Putamen (tissue), 1 donor: ENCODE measurements around the gene RPP40.
A peak's percentile ranks its signal among the peaks of the same experiment; 100 is the strongest.
"Not testable (repeated sequence)": the region's sequence is repeated elsewhere in the genome, so short reads cannot be mapped to it uniquely, and the experiment has no call there.

Source experiments
- DNase-seq: peaks from one replicate; pipeline ENCODE4 v3.0.0-alpha.2; 2016; ENCODE audit warnings: low spot score

RPP40 gene

GRCh38 chr6:5003604-5004372 is at the start of gene RPP40:
TSS of gene RPP40 (minus strand) at chr6:5004037. CDS start at chr6:5004002, 35 bp downstream.
- DNase-seq = peak; percentile 96

GRCh38 chr6:5053038-5053437 is 49.2 kb upstream of the RPP40 start:
- no peak for DNase-seq

DNA sequence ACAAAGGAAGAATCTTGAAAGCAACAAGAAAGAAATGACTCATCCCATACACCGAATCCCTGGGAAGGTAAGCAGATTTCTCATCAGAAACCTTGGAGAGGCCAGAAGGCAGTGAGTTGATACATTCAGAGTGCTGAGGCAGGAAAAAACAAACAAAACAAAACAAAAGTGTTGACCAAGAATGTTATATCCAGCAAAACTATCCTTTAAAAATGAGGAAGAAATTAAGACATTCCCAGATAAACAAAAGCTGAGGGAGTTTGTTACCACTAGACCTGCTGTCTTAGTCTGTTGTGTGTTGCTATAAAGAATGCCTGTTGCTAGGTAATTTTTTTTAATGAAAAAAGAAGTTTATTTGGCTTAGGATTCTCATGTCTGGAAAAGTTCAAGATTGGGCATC is 47.6 kb upstream of the RPP40 start:
- no peak for DNase-seq

DNA sequence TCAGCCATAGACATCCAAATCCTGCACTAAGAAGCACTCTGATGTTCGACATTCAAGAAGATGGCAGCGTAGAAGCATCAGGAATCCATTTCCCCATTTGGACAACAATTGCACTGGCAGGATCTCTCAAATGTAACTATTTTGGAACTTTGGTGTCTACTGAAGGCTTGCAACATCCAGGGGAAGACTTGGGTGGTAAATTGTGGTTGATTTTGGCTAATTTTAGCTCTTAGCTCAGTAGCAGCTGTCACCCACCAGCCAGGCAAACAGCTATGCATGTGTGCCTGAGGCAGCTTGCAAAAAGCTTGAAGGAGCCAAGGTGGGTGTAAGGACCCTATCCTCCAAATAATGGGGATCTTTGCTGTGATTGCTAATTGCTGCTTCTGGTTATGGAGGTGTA is 46.2 kb upstream of the RPP40 start:
- no peak for DNase-seq

- DNase-seq = no peak
Measured at GRCh38 chr6:5046430-5046829, 42.6 kb upstream of the RPP40 start.

- DNase-seq = no peak
Measured at GRCh38 chr6:5045416-5045815, 41.6 kb upstream of the RPP40 start.

DNA sequence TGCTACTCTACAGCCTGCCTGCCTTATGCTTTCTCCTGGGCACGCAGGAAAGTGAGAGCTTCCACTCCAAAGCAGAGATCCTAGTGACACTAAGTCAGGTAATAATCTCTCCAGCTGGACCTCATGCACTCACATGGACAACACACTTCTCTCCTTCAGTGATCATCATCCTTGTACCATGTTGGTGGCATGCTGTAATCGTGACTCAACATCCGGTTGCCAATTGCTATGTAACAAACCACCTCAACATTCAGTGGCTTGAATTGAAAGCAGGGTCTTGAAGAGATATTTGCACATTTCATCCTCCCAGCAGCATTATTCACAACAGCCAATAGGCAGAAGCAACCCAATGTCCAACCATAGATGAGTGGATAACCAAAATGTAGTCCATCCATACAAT is 41.0 kb upstream of the RPP40 start:
- no peak for DNase-seq

- no peak for DNase-seq
Measured at GRCh38 chr6:5042436-5042835, 38.6 kb upstream of the RPP40 start.

DNA sequence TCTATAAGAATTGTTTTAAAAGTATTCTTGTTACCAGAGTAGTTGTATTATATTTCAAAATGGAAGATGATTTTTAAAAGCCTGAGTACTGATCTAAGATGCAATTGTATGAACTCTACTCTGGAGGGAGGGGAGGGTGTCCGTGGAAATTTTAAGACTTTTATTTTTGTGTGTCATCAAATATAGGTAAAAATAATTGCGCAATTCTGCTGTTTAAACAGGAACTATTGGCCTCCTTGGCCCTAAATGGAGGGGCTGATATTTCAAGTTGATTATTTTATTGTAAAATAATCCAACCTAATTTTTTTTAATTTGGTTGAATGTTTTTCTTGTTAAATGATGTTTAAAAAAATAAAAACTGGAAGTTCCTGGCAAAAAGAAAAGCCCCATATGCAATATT is 38.1 kb upstream of the RPP40 start:
- DNase-seq = no peak

- no peak for DNase-seq
Measured at GRCh38 chr6:5036269-5036668, 32.4 kb upstream of the RPP40 start.

DNA sequence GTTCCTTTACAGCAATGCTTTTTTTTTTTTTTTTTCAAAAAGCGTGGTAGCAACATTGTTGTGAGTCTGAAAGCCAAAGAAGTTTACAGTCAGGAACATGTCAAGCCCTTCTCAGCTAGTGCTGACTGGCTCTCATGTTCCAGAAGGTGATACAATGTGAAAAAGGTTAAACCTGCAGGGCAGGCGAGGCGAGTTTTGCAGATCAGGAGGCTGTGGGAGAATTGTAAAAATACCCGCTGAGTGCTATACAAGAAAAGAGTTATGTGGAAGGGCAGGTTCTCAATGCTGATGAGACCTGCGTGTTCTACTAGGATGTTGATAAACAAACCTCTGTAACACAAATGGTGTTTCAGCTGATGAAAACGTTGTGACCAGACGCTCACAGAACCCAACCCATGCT is 30.9 kb upstream of the RPP40 start:
- DNase-seq = no peak

DNA sequence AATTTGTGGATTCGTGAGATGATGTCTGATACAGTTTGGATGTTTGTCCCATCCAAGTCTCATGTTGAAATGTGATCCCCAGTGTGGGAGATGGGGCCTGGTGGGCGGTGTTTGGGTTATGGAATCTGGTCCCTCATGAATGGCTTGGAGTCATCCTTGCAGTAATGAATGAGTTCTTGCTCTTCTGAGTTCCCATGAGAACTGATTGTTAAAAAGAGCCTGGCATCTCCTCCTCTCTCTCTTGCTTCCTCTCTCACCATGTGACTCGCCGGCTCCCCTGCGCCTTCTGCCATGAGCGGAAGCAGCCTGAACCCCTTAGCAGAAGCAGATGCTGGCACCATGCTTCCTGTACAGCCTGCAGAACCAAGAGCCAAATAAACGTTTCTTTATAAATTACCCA is 30.5 kb upstream of the RPP40 start:
- DNase-seq = no peak

DNA sequence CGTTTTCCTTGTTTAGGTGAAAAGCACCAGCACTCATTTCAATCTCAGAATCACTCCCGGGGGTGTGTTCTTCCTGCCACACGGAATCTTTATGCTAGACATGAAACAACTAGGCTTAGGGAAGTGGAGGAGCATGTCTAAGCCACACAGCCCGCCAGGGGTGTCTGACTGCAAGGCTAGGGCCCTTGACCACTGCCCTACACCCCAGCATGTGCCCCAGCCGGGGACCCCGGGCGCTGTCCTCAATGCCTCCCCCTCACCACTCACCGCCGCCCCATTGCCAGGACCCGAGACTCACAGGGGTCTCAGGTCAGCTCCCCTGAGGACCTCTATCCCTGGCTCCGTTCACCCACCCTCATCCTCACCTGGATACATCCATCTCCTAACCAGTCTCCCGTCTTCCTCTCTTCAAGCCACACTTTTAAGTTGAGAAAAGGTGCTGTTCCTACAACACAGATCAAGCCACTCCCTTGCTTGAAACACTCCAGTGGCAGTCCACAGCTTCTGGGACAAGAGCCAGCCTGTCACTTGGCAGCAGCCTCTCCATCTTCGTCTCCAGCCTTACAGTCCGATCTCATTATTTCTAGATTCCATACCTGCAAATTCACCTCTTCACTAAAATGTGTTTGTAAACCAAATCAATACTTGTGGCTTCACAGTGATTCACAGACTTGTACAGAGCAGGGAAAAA is 29.5 kb upstream of the RPP40 start:
- not testable (repeated sequence) for DNase-seq

GRCh38 chr6:5032706-5033105 is 28.9 kb upstream of the RPP40 start:
- not testable (repeated sequence) for DNase-seq

DNA sequence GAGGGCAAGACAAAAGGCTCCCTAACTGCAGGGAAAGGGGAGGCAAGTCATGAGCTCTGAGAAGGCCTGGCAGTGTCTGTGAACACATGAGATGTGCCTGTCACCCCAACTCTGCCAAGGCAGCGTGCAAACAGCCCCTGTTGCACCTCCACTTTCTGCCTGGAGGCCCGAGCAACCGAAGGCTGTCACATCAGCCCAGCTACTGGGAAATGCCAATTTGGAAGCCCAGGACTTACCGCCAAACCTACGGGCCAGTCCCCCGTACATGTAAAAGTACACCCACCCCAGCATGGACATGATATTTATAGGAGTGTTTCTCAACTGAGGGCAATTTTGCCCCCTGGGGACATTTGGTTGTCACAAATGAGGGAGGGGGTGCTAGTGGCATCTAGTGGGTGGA is 27.3 kb upstream of the RPP40 start:
- no peak for DNase-seq

GRCh38 chr6:5030596-5031136 is 26.8 kb upstream of the RPP40 start:
- DNase-seq = peak; percentile 55

DNA sequence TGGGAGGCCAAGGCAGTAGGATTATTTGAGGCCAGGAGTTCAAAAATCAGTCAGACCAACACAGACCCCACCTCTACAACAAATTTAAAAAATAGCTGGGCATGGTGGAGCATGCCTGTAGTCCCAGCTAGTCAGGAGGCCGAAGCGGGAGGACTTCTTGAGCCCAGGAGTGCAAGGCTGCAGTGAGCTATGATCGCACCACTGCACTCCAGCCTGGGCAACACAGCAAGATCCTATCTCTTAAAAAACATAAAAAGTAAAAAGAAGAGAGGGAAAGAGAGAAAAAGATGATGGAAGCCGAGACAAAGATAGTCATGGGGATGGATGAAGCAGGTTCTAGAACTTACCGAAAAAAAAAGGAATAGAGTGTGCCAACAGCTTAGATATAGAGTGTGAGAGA is 25.8 kb upstream of the RPP40 start:
- DNase-seq = no peak

DNA sequence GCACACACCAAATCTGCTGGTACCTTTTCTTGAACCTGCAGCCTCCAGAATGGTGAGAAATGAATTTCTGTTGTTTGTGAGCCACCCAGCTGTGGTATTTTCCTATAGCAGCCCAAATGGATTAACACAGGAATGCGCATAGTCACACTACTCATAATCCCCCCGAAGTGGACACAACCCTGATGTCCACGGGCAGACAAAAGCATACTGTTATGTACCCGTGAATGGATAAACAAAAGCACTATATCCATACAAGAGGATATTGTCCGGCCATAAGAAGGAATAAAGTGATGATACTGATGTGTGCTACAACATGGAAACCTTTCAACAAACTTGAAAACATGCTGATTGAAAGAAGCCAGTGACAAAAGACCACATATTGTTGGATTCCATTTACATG is 25.1 kb upstream of the RPP40 start:
- DNase-seq = no peak

DNA sequence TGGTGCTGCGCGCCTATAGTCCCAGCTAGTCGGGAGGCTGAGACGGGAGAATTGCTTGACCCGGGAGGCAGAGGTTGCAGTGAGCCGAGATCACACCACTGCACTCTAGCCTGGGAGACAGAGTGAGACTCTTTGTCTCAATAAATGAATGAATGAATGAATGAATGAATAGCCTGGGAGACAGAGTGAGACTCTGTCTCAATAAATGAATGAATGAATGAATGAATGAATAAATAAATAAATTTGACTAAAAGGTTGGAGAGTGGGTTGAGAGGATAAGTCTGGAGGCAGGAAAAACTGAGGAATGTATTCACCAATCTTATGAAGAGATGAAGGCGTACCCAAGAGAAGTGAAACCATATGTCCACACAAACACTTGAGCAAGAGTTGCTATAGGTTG is 24.5 kb upstream of the RPP40 start:
- DNase-seq = no peak

DNA sequence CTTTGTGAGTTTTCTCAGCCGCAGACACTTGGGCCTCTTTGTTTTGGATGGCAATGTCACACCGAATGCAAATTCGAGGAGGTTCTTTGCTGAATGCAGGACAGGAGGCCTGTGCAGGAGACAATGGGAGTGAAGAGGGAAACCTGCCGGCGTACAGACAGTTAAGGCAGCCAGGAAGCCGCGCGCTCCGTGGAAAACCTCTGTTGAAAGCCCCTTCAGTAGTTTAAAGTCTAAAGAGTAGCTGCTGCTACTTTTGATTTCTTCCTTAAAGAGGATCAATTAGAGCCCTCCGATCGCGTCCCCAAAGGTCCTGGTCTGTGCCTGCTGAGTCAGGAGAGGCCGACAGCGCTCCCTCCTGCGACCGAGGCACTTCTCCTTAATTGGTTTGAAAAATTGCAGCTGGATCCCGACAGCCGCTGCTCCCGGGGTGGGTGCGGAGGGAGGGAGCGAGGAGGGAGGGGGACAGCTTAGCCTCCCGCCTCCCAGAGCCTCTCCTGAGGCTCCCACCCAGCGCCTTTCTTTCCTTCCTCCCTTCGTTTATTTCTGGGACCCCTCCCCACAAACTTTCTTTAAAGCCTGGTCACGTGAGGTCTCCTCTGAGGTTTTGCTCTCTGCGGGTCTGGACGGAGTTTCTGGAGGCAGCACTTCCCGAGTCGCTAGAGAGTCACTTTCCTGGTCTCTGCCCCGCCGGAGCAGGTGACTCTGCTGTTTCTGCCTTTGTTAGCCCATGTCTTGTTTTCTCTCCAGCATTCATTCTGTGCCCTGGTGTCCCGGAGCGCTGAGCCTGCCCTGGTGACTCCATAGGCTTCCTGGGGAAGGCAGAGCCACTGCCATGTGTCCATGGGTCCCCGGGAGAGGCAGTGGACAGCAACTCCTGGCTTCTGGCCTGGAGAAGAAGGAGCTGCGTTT is 22.3 kb upstream of the RPP40 start:
- DNase-seq = peak; percentile 26

GRCh38 chr6:5023923-5024322 is 20.1 kb upstream of the RPP40 start:
- no peak for DNase-seq

DNA sequence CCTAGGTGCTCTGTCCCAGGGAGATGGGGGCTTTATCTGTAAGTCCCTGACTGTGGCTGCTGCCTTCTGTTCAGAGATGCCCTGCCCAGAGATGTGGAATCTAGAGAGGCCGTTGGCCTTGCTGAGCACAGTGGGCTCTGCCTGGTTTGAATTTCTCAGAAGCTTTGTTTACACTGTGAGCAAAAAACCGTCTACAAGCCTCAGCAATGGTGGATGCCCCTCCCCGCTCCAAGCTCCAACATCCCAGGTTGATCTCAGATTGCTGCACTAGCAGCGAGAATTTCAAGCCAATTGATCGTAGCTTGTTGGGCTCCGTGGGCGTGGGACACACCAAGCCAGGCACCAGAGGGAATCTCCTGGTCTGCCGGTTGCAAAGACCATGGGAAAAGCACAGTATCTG is 16.3 kb upstream of the RPP40 start:
- no peak for DNase-seq
